Sigmoid colon (tissue), 4 donors: ENCODE data around the gene CDC14B.

ENCODE experiments used
- CTCF ChIP-seq, 4 experiments: fragments of 450-650 bp in 3 of 4; fragments of 200-600 bp in 1 of 4; IDR thresholded peaks; one replicate each; pipeline ENCODE4 v1.5.1; 2016 to 2019; ENCODE audit warnings: antibody characterized with exemption in 4 of 4, mild to moderate bottlenecking in 3 of 4, moderate library complexity in 2 of 4
- EP300 ChIP-seq, 4 donors: sonication (generic); formaldehyde crosslinking; IDR thresholded peaks; one replicate each; pipeline ENCODE4 v1.6.1; 2017; ENCODE audit warnings: antibody characterized with exemption in 4 of 4
- POLR2A ChIP-seq, 2 donors: fragments of 450-650 bp; IDR thresholded peaks; one replicate each; pipeline ENCODE4 v1.6.1; 2016; ENCODE audit warnings: antibody characterized with exemption in 2 of 2, mild to moderate bottlenecking in 2 of 2, moderate library complexity in 2 of 2
- POLR2AphosphoS5 ChIP-seq, 4 donors: sonication (generic); formaldehyde crosslinking; IDR thresholded peaks; one replicate each; pipeline ENCODE4 v1.6.1; 2017; ENCODE audit warnings: antibody characterized with exemption in 4 of 4

- no peak for TF ChIP-seq POLR2A (IDR thresholded peaks at IDR 0.05)
- no peak for TF ChIP-seq POLR2AphosphoS5 (IDR thresholded peaks at IDR 0.05)
- TF ChIP-seq CTCF (IDR thresholded peaks at IDR 0.05) = no peak
- TF ChIP-seq EP300 (IDR thresholded peaks at IDR 0.05) = no peak
Observed at GRCh38 chr9:96476591-96476990, 143.1 kb downstream of the CDC14B start.
